GM10248 (cell line): ENCODE results near the gene PLCL1.

ENCODE experiments used
- CTCF ChIA-PET: fragments of 300-600 bp; sonication (Branson Sonifier 250); formaldehyde crosslinking; extraction: SDS; loops from one replicate; lab custom pipeline; 2021; ENCODE audit warnings: antibody characterized with exemption; lab: Yijun Ruan, JAX
- POLR2A ChIA-PET: fragments of 350-650 bp; sonication (Branson Sonifier 250); formaldehyde crosslinking; extraction: SDS; loops from one replicate; lab custom pipeline; 2020; ENCODE audit warnings: antibody characterized with exemption; lab: Yijun Ruan, JAX
- DNase-seq: peaks from one replicate; pipeline ENCODE4 v3.0.0; 2012; ENCODE audit errors: extremely low spot score
- TF ChIP-seq, protein P1 (sequence below): IDR thresholded peaks from 2 replicates; pipeline ENCODE4 v1.5.1; 2012; ENCODE audit warnings: mild to moderate bottlenecking, low read depth; ENCODE audit errors: extremely low read depth, missing control alignments, control extremely low read depth

Gene PLCL1

DNA sequence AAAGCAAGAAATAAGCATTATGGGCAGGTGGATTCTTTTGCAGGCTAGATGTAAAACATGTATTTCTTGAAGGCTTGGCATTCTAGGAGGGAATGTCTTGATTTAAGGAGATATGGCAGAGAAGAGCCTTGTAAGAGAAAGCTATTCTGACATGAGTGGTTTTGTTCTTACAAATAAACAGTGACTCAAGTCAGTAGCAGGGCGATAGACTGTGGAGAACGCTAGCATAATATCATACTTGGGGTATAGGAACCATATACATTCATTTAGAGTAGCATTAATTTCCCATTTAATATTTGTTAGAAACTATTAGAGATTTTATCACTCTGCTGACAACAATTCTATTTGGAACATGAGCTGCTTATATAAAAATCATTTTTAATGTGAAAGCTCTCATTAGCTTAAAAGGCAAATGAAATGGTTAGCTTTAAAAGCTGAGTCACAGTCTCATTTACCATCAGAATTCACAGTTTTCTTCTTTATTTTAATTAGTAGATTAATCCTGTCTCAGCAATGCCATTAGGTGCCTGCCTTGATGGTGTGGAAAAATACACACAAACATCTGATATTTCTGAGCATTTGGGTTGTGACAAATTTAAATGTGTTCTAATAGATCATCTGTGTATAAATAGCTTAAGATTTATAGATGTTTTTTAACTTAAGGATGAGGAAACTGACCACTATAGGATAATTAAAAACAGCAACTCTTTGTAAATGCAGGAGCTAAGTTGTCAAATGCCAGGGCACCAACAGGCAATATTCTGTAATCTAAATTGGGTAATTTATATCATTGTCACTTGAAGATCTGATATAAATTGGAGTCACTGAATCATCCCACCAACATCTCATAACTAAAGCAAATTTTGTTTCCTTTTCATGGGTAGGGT lies 276.7 kb downstream of the PLCL1 start:
- no peak for DNase-seq
- ChIA-PET CTCF (interaction anchor here (1.6 kb wide), 1 partner anchor 173 kb away, joined by 3 read pairs; no protein-coding TSS in a partner anchor), POLR2A (no interaction called here)
- TF ChIP-seq, protein P1, sequence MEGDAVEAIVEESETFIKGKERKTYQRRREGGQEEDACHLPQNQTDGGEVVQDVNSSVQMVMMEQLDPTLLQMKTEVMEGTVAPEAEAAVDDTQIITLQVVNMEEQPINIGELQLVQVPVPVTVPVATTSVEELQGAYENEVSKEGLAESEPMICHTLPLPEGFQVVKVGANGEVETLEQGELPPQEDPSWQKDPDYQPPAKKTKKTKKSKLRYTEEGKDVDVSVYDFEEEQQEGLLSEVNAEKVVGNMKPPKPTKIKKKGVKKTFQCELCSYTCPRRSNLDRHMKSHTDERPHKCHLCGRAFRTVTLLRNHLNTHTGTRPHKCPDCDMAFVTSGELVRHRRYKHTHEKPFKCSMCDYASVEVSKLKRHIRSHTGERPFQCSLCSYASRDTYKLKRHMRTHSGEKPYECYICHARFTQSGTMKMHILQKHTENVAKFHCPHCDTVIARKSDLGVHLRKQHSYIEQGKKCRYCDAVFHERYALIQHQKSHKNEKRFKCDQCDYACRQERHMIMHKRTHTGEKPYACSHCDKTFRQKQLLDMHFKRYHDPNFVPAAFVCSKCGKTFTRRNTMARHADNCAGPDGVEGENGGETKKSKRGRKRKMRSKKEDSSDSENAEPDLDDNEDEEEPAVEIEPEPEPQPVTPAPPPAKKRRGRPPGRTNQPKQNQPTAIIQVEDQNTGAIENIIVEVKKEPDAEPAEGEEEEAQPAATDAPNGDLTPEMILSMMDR: no peak

- TF ChIP-seq, protein P1: no peak
- ChIA-PET CTCF (interaction anchor here (1.4 kb wide), 1 partner anchor 18 kb away, joined by 4 read pairs; no protein-coding TSS in a partner anchor), POLR2A (no interaction called here)
- DNase-seq: no peak
Measured at GRCh38 chr2:198084156-198084555, 279.8 kb downstream of the PLCL1 start.

GRCh38 chr2:198096002-198096401 lies 291.6 kb downstream of the PLCL1 start:
- TF ChIP-seq, protein P1: no peak
- CTCF ChIA-PET: interaction anchor here (1.4 to 1.7 kb wide), 3 partner anchors 10 to 27 kb away, joined by 4 to 5 read pairs (median 4); no protein-coding TSS in a partner anchor
- POLR2A ChIA-PET: no interaction called here
- no peak for DNase-seq

- TF ChIP-seq, protein P1: no peak
- ChIA-PET CTCF (interaction anchor here (1.4 to 1.8 kb wide), 5 partner anchors 9 to 26 kb away, joined by 3 to 5 read pairs (median 4); no protein-coding TSS in a partner anchor), POLR2A (no interaction called here)
- DNase-seq: no peak
Measured at GRCh38 chr2:198096965-198097364, 292.6 kb downstream of the PLCL1 start.

DNA sequence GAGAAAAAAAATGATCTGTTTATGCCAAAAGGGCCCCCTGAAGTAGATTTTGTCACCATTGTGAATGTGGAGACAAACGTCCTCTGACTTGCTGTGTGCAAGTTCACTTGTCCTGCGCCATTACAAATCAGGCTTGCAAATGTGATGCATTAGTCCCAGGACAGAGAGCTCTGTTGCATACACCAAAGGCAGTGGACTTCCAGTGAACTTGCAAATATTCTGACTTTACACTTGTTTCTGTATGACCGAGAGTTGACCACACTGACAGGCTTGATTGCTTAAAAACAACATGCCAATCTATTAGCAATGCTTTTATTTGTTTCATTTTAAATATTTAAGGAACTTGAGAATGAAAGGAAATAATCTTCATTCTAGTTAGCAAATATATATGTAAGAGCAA lies 293.2 kb downstream of the PLCL1 start:
- ChIA-PET POLR2A (no interaction called here), CTCF (interaction anchor here (1.4 to 1.8 kb wide), 4 partner anchors 8 to 23 kb away, joined by 3 to 5 read pairs (median 4); no protein-coding TSS in a partner anchor)
- TF ChIP-seq, protein P1: no peak
- no peak for DNase-seq

DNA sequence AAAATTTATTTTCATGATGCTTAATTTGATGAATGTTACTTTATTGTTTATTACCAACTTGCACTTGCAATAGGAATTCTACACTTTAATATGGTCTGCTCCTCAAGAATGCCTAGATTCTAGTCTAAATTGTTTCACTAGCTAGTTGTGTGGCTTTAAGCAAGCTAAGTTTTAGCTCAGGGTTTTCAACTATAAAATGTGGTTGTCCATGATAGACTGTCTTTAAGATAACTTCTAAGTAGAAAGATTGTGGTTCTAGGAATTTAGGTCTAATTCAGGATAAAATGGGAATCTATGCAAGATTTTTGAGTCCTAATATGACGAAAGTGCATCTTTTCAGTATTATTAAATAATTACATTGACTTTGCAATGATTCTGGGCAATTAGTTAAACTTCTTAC lies 294.0 kb downstream of the PLCL1 start:
- ChIA-PET CTCF (interaction anchor here (0.8 to 1.8 kb wide), 5 partner anchors 10 to 53 kb away, joined by 3 to 7 read pairs (median 4); no protein-coding TSS in a partner anchor), POLR2A (no interaction called here)
- TF ChIP-seq, protein P1: no peak
- no peak for DNase-seq
